Measurements from ENCODE around the gene GLG1. TPM values are rescaled to one million over a fixed set of nuclear protein-coding genes. Genes with fewer than 3 reads are reported as not detected.

Gene GLG1
- total RNA-seq, 1 donor from 2014 or later = 153 TPM

- no peak for DNase-seq (ENCODE audit: low spot score)
- Mint-ChIP-seq H3K36me3 (ENCODE audit: low read depth, unreplicated experiment) (peaks cover 71% of the 10 kb centered on the region), H3K4me3 (ENCODE audit: unreplicated experiment) (no peak overlapping the region), H3K9me3 (ENCODE audit: unreplicated experiment) (no peaks in the 10 kb centered on the region), H3K27ac (ENCODE audit: unreplicated experiment) (no peak overlapping the region), H3K27me3 (ENCODE audit: unreplicated experiment) (peaks cover 2% of the 10 kb centered on the region), H3K4me1 (ENCODE audit: unreplicated experiment) (peaks cover 4% of the 10 kb centered on the region)
- no peak for TF ChIP-seq CTCF (IDR thresholded peaks at IDR 0.05; ENCODE audit: unreplicated experiment)
These were observed 137.9 kb downstream of the GLG1 start for GRCh38 chr16:74468807-74469525.

GRCh38 chr16:74466872-74467271 lies 140.0 kb downstream of the GLG1 start:
- no peak for DNase-seq (ENCODE audit: low spot score)
- H3K36me3 Mint-ChIP-seq (ENCODE audit: low read depth, unreplicated experiment) = peaks cover 68% of the 10 kb centered on the region
- no peak overlapping the region for H3K4me3 Mint-ChIP-seq (ENCODE audit: unreplicated experiment)
- H3K27me3 Mint-ChIP-seq (ENCODE audit: unreplicated experiment) = peaks cover 2% of the 10 kb centered on the region
- no peaks in the 10 kb centered on the region for H3K9me3 Mint-ChIP-seq (ENCODE audit: unreplicated experiment)
- H3K4me1 Mint-ChIP-seq (ENCODE audit: unreplicated experiment) = peaks cover 4% of the 10 kb centered on the region
- H3K27ac Mint-ChIP-seq (ENCODE audit: unreplicated experiment) = no peak overlapping the region
- TF ChIP-seq CTCF (IDR thresholded peaks at IDR 0.05; ENCODE audit: unreplicated experiment) = no peak

- no peaks in the 10 kb centered on the region for H3K9me3 Mint-ChIP-seq (ENCODE audit: unreplicated experiment)
- no peak for TF ChIP-seq CTCF (IDR thresholded peaks at IDR 0.05; ENCODE audit: unreplicated experiment)
- no peak for DNase-seq (ENCODE audit: low spot score)
- H3K27ac Mint-ChIP-seq (ENCODE audit: unreplicated experiment) = no peak overlapping the region
- peaks cover 4% of the 10 kb centered on the region for H3K4me1 Mint-ChIP-seq (ENCODE audit: unreplicated experiment)
- H3K36me3 Mint-ChIP-seq (ENCODE audit: low read depth, unreplicated experiment) = peaks cover 65% of the 10 kb centered on the region
- H3K27me3 Mint-ChIP-seq (ENCODE audit: unreplicated experiment) = peaks cover 2% of the 10 kb centered on the region
- H3K4me3 Mint-ChIP-seq (ENCODE audit: unreplicated experiment) = peak overlapping the region; percentile 32
These were observed 140.8 kb downstream of the GLG1 start for GRCh38 chr16:74465851-74466685.

- Mint-ChIP-seq H3K27me3 (ENCODE audit: unreplicated experiment) (no peaks in the 10 kb centered on the region), H3K9me3 (ENCODE audit: unreplicated experiment) (no peaks in the 10 kb centered on the region), H3K4me3 (ENCODE audit: unreplicated experiment) (peak overlapping the region; percentile 32), H3K4me1 (ENCODE audit: unreplicated experiment) (peaks cover 4% of the 10 kb centered on the region), H3K27ac (ENCODE audit: unreplicated experiment) (no peak overlapping the region), H3K36me3 (ENCODE audit: low read depth, unreplicated experiment) (peaks cover 65% of the 10 kb centered on the region)
- TF ChIP-seq CTCF (IDR thresholded peaks at IDR 0.05; ENCODE audit: unreplicated experiment) = no peak
- no peak for DNase-seq (ENCODE audit: low spot score)
These were observed 141.6 kb downstream of the GLG1 start for GRCh38 chr16:74465281-74465680.

GRCh38 chr16:74463888-74464287 lies 143.0 kb downstream of the GLG1 start:
- H3K9me3 Mint-ChIP-seq (ENCODE audit: unreplicated experiment) = no peaks in the 10 kb centered on the region
- no peak for DNase-seq (ENCODE audit: low spot score)
- no peak for TF ChIP-seq CTCF (IDR thresholded peaks at IDR 0.05; ENCODE audit: unreplicated experiment)
- H3K36me3 Mint-ChIP-seq (ENCODE audit: low read depth, unreplicated experiment) = peaks cover 53% of the 10 kb centered on the region
- peak overlapping the region; percentile 42 for H3K4me3 Mint-ChIP-seq (ENCODE audit: unreplicated experiment)
- no peaks in the 10 kb centered on the region for H3K27me3 Mint-ChIP-seq (ENCODE audit: unreplicated experiment)
- H3K27ac Mint-ChIP-seq (ENCODE audit: unreplicated experiment) = peak overlapping the region; percentile 25
- H3K4me1 Mint-ChIP-seq (ENCODE audit: unreplicated experiment) = peaks cover 4% of the 10 kb centered on the region
